ENCODE results near the gene ZNF326.

Gene ZNF326

DNA sequence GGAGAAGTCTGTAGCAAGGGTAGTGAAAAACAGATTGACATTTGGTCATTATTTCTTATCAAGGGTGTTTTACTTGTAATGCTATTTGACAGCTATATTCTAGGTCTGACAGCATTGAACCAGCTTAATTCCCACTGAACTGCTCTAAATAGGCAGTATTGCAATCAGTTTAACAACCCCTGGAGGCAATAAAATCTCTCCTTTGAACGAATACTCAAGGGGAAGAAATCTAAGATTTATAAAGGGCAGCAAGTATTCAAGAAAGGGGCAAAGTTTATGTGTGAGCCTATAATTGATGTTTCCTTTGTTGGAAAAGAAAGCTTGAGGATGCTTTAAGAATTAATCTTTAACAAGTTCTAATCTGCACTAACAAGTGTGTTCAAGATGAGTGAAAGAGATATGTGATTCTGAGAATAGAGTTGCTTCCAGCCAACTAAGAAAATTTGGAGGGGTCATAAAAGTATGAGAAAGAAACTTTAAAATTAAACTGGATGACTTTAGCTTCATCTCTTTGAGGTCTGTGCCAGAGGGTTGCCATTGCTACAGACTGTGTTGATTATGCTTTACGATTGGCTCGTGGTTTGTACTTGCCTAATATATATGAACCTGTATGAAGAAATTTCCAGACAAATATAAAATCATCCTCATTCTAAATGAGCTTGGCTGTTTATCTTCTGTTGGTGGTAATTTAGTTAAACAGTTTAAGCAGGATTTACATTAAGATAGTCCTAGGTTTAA lies 72.5 kb downstream of the ZNF326 start:
- DNase-seq (ENCODE audit: extremely low read depth in 1 of 2, low read depth in 1 of 2) = no peak

DNA sequence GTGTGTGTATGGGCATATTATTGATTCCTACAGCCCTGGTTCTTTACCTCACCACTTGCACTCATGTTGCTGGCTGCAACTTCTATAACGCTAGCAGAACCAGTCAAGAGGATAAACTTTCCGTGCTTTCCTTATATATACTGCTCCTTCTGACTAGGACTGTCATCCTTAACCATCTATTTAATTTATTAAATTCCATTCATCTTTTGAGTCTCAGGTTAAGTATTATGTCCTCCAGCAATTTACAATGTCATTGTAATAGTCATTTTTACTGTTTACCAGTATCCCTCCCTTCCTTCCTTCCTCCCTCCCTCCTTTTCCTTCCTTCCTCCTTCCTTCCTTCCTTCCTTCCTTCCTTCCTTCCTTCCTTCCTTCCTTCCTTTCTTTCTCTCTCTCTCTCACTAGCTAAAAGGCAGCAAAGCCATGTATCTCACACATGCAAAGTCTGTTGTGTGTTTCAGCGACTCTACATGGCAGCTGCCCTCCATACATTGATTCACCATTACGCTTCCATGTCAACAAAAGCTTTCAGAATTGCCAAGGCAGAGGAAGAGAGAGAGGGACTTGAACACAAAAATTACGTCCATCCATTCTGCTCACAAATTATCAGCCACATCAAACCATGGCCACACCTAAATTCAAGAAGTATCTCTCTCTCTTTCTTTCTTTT lies 73.8 kb downstream of the ZNF326 start:
- DNase-seq (ENCODE audit: extremely low read depth in 1 of 2, low read depth in 1 of 2) = no peak

DNA sequence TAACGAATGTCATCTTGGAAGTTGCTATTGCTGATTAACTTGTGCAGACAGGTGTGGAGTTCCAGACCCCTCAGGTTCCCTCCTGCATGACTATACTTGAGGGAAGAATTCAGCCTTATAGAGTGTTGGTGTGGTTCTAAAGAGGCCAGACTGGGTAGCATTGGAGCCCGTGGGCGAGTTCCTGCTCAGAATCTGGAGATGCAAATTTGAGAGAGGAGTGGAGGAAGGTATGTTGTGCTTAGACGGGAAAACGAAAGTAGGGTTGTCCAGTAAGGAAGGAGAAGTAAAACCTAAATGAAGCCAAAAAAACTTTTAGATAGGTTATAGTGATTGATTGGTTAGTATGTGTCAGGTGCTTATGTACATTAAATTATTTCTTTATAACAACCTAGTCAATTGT lies 79.2 kb downstream of the ZNF326 start:
- DNase-seq (ENCODE audit: extremely low read depth in 1 of 2, low read depth in 1 of 2) = no peak

DNA sequence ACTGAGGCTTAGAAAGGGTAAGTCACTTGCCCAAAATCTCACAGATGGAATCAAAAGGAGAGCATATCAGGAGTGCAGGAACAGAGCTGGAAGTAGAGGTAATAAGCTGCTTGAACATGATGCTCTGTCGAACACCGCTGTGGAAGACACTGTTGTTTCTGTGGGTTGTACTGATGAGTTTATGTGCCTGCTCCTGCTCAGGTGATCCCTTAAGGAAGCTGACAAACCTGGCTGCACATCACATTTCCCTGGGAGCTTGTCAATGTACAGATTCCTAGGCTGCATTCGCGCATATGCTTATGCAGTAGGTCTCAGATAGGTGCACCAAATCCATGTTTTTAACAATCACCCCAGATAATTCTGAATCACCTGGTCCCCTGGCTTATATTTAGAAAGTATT lies 79.7 kb downstream of the ZNF326 start:
- no peak for DNase-seq (ENCODE audit: extremely low read depth in 1 of 2, low read depth in 1 of 2)

DNA sequence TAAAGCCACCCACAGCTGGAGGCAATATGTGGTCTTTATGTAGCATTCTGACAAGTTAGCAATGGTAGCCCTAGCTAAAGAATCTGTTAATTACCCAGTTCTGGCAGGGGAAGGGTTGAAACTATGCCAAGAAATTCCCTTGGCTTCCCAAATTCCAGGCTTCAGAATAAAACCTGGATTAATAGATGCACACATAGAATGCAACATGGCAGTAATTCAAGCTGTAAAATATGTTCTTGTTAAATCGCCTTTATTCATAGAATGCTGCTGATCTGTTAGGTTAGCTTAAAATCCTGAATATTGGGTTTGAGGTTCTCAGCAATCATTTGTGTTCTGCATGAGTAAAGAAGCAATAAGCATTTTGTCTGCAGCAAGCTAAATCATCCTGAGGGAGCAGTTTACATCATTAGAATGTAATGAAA lies 80.1 kb downstream of the ZNF326 start:
- DNase-seq (ENCODE audit: extremely low read depth in 1 of 2, low read depth in 1 of 2) = no peak

DNA sequence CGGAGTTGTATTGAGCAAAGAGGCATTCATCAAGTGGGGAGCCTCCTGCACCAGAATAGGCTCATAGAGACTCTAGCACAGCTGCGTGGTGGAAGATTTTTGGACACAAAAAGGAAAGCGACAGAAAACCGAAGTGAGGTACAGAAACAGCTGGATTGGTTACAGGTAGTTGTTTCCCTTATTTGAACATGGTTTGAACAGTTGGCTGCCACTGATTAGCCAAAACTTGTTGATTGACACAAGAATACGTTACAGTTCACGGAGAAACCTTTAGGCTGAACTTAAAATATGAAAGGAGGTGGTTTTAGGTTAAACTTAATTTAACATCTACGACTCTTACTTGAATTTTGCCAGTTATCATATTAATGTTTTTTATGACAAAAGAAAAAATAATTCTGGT lies 89.1 kb downstream of the ZNF326 start:
- DNase-seq (ENCODE audit: extremely low read depth in 1 of 2, low read depth in 1 of 2) = no peak

Data from activated CD8-positive, alpha-beta memory T cell treated with anti-CD3 and anti-CD28 coated beads for 1 hour (primary cell).